Fibroblast of lung (primary cell): Measurements from ENCODE around the gene FNBP1L.

Source experiments
- CTCF ChIP-seq, 2 donors: IDR thresholded peaks in 1 of 2; conservative IDR thresholded peaks in 1 of 2; 1 replicate in 1 of 2; 2 replicates in 1 of 2; pipeline ENCODE4 v1.5.1; 2011 to 2012; ENCODE audit warnings: low read length in 2 of 2, control low read depth in 1 of 2, inconsistent platforms in 1 of 2, low read depth in 1 of 2, mild to moderate bottlenecking in 1 of 2
- EZH2 ChIP-seq: IDR thresholded peaks from 2 replicates; pipeline ENCODE4 v1.5.1; 2012; ENCODE audit warnings: low read length, control low read depth, mild to moderate bottlenecking; ENCODE audit errors: missing control alignments

GRCh38 chr1:93506126-93506525, 58.2 kb downstream of the FNBP1L start:
- TF ChIP-seq CTCF (conservative IDR thresholded peaks at IDR 0.05 in 1 of 2, IDR thresholded peaks at IDR 0.05 in 1 of 2; ENCODE audit: low read depth in 1 of 2, low read length in 2 of 2): no peak
- TF ChIP-seq EZH2: no peak
